GM21515 (cell line): ENCODE data around the gene MBD5.
"Not testable (repeated sequence)": the region's sequence is repeated elsewhere in the genome, so short reads cannot be mapped to it uniquely, and the experiment has no call there.

Experiments
- ATAC-seq: cut with Tn5 transposase; IDR thresholded peaks from one replicate; pipeline ENCODE4 v1.9.1; 2021; ENCODE audit not compliant: unreplicated experiment

The MBD5 gene

DNA sequence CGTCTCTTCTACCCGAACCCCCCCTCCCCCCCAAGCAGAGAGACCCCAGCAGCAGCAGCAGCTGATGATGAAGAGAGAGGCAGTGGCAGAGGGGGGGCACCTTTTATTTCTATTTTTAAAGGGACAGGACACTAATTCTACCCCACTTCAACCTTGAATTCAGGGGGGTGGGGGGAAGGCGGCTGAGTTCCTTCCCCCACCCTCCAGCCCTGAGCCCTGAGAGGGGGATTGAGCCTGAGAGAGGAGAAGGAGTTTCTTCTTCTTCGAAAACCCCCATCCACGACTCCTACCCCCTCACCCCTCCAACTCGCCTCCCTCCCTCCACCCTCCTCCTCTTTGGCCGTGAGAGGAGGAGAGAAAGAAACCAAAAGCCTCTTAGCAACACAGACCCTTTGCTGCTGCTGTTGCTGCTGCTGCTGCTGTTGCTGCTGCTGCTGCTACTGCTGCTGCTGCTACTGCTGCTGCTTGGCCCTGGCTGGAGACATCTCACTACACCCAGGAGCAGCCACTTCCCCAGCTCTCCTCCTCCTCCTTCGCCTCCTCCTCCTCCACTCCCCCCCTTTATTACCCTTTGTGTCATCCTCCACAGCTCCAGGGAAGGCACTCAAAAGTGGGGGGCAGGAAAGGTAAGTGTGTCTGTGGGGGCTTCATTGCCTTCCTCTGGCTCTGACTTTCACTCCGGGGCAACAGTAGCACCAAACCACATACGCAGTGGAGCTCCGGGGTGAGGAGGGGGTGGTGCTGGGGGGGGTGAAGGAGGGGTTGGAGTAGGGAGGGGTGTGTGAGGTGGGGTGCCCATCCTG lies at the start of gene MBD5:
TSS of gene MBD5 (plus strand) at position 33 of the 803 bp plus-strand sequence.
- ATAC-seq: peak; percentile 39

DNA sequence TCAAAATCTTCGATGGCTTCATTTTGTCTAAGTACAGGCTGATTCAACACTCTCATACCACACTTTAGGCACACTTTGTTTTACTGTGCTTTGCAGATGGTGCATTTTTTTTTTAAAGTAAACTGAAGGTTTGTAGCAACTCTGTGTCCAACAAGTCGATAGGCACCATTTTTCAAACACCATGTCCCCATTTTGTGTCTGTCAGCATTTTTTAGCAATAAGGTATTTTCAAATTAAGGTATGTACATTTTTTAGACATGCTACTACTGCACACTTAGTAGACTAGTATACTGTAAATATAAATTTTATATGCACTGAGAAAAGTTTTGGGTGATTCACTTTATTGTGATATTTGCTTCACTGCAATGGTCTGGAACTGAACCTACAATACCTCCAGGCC lies 44.8 kb upstream of the MBD5 start:
- no peak for ATAC-seq

DNA sequence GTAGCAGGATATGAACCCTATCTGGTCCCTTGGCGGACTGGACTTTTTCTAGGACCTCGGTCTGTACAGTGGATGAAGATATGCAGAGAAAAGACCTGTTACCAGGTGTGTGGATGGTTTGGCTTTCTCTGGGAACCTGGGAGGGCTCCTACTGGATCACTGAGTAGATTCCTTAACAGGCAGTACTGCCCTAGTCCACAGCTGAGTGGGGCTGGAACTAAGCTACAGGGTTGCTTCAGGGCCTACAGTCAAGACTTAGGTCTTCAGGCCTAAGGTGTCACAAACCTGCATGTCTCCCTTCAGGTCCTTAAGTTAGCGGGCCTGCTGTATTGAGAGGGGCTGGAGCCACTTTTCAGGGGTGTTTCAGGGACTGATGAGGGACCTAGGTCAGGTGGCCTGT lies 43.2 kb upstream of the MBD5 start:
- no peak for ATAC-seq

DNA sequence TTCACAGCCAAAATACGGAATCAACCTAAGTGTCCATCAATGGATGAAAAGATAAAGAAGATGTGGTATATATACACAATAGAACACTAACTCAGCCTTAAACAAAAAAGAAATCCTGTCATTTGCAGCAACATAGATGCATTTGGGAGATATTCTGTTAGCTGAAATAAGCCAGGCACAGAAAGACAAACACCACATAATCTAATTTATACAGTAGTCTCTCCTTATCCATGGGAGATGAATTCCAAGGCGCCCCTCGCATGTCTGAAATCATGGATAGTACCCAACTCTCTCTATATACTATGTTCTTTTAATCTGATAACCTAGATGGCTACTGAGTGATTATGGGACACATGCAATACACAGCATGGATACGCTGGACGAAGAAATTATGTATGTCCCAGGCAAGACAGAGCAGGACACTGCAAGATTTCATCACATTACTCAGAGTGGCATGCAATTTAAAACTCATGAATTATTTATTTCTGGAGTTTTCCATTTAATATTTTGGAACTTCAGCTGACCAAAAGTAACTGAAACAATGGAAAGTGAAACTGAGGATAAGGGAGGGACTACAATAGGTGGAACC lies 39.9 kb upstream of the MBD5 start:
- ATAC-seq: no peak

DNA sequence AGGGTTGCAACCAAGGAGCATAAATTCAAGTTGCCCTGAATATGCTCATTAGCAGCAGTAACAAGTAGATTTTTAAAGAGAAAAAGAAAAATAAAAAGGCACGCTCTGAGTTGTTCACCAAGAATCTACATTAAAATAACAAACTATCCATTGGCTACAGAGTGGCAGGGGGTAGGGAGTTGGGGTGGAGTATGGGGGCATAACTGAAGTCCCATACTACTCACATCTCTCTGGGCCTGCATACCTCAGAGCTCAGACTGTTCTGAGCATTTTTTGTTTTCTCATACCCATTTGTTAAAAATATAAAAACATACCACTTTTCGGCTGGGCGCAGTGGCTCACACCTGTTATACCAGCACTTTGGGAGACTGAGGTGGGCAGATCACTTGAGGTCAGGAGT lies 31.8 kb upstream of the MBD5 start:
- ATAC-seq: no peak

DNA sequence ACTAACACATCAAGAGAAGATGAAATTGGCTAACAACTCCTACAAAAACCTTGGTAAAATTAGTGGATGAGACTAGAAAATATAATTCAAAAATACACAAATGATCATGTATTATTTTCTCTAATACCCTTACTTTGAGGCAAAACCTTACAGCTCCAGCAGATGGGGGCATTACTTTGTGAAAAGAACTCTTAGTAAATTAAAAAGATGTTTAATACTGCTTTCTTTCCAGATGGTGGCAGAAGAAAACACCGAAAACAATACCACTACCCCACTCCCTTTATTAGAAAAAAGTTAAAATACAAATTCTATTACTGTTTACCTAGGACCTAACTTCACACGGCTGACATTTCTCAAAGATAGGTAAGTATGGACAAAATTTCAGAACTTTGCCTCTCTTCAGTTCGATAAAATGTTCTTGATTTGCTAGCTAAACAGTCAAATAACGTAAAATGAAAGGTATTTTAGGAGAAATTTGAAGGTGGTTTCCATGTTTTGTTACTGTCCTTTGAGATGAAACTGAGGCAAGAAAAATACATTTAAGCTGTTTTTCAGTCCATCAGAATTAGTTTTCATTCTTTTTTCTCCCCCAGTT lies 31.0 kb upstream of the MBD5 start:
- ATAC-seq: peak; percentile 75

DNA sequence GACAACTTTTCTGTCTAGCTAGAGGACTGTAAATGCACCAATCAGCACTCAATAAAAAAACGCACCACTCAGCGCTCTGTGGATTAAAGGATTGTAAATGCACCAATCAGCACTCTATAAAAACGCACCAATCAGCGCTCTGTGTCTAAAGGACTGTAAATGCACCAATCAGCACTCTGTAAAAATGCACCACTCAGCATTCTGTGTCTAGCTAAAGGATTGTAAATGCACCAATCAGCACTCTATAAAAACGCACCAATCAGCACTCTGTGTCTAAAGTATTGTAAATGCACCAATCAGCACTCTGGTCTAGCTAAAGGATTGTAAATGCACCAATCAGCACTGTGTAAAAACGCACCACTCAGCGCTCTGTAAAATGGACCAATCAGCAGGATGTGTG lies 25.9 kb upstream of the MBD5 start:
- ATAC-seq: not testable (repeated sequence)

DNA sequence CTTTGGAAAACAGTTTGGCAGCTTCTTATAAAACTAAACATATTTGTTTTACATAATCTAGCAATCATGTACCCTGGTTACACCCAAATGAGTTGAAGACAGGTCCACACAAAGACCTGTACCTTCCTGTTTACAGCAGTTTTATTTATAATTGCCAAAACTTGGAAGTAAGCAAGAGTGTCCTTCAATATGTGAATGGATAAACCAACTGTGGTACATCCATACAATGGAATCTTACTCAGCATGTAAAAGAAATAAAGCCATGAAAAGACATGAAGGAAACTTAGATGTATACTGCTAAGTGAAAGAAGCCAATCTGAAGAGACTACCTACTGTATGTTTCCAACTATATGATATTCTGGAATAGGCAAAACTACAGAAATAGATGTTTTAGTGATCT lies 24.1 kb upstream of the MBD5 start:
- ATAC-seq: no peak

DNA sequence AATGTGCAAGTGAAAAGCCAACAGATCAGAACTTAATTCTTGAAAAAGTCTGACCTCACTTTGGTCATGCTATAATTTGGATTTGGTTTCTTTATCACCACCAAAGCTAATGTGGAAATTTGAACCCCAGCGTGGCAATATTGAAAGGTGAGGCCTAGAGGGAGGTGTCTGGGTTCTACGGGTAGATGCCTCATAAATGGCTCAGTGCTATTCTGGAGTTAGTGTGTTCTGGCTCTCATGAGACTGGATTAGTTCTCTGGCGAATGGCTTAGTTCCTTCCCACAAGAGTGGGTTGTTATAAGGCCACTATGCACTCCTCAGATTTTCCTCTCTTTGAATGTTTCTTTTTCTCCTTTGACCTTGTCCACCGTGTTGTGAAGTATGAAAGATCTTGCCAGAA lies 22.7 kb upstream of the MBD5 start:
- no peak for ATAC-seq

DNA sequence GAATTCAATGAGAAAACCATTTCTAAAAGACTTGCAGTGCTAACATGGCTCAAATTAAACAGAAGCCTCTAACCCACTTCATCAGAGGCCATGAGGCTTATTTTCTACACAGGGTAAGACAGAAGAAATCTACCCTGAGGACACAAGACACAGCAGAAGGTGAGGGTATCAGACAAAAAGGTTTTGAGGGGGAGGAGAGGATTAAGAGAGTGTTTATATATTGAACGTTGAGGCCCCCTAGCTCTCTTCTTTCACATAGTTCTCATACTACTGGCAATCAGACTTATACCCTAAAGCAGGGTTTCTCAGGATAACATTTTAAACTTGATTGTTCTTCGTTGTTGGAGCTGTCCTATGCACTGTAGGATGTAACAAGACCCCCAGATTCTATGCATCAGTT lies 21.8 kb upstream of the MBD5 start:
- no peak for ATAC-seq

DNA sequence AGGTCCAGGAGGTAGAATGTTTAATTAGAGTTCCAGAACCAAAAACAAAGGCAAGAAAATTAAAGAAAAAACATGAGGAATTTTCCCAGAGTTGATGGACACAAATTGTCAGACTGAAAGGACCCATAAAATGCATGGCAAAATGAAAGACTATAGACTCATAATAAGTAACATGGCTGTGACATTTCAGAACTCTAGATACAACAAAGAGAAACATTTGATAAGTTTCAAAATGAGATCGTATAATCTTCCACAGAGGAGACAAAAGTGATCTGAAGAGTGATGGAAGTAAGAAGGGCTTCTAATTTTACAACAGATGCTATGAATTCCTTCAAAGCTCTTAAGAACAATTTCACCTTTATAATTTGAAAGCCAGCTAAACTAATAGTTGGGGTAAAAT lies 20.8 kb upstream of the MBD5 start:
- no peak for ATAC-seq

DNA sequence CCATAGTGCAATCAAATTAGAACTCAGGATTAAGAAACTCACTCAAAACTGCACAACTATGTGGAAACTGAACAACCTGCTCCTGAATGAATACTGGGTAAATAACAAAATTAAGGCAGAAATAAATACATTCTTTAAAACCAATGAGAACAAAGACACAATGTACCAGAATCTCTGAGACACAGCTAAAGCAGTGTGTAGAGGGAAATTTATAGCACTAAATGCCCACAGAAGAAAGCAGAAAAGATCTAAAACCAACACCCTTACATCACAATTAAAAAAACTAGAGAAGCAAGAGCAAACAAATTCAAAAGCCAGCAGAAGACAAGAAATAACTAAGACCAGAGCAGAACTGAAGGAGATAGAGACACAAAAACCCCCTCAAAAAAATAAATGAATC lies 18.5 kb upstream of the MBD5 start:
- ATAC-seq: not testable (repeated sequence)

DNA sequence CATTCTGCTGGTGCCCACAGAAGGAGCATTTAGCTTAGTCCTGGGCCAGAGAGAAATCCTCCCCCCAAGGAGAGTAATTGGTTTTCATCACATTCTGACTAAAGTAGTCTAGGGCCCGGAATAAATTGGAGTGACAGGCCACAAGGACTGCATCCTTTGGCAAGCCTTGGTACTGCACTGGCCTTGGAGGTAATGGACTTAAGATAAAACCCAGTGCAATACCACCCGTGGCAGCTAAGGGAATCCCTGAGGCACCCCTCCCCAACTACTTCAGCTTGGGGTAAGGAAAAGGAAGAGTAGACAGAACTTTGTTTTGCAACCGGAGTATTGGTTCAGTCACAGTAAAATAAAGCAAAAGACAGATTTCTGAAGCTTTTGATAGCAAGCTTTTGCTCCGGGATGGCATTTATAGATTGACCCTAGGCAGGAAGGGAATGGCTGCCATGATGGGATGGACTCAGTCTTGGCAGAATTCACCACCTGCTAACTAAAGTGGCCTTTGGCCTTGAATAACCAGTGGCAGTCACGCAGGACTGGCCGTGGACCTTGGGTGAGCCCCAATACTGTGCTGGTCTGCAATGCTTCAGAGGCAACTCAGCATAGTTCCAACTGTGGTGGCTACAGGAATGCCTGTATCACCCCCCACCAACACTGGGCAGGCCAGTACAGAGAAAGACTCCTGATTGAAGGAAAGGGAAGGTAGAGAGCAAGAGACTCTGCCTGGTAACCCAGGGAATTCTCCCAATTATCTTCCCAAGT lies 14.5 kb upstream of the MBD5 start:
- ATAC-seq: no peak

DNA sequence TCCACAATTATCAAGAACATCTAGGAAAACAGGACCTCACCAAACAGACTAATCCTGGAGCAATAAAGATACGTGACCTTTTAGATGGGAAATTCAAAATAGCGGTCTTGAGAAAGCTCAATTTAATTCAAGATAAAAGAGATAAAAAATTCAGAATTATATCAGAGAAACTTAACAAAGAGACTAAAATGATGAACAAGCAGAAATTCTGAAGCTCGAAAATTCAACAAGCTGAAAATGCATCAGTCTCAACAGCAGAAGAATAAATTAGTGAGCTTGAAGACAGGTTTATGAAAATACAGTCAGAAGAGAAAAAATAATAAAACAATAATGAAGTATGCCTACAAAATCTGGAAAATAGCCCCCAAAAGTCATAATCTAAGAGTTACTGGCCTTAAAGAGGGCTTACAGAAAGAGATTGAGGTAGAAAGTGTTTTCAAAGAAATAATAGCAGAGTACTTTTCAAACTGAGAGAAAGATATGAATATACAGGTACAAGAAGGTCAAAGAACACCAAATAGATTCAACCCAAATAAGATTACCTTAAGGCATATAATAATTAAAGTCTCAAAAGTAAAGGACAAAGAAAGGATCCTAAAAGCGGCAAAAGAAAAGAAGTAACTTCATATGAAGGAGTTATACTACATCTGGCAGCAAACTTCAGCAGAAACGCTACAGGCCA lies 13.5 kb upstream of the MBD5 start:
- no peak for ATAC-seq

DNA sequence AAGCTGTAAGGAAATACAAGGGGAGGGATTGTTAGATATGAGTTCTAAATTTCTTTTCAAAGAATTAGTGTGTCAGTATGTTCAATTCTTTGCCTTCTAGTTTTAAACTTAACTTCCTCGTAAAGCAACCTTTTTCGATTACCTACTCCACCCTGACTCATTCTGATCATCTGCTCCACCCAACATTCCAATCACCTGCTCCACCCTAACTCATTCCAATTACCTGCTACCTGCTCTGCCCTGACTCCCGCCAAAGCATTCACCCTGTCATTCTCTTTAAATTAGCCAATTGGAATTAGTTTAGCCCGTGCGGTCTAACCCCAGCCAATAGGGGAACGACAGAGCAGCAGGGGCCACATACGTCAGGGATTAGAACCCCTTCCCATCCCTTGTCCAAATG lies 12.5 kb upstream of the MBD5 start:
- ATAC-seq: not testable (repeated sequence)

DNA sequence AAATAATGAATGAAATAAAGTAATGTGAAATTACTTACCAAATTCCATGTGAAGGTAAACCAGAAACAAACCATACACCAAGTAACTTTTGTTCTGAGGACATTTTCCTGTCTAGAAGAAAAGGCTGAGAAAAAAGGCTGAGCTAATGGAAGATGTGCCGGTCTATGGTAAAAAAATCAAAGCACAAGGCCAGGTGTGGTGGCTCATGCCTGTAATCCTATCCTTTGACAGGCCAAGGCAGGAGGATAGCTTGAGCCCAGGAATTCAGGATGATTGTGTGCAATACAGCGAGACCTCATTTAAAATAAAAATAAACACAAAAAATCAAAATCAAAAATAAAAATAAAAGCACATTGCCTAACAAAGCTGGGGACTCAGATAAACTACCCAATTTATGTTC lies 7.0 kb upstream of the MBD5 start:
- ATAC-seq: no peak

DNA sequence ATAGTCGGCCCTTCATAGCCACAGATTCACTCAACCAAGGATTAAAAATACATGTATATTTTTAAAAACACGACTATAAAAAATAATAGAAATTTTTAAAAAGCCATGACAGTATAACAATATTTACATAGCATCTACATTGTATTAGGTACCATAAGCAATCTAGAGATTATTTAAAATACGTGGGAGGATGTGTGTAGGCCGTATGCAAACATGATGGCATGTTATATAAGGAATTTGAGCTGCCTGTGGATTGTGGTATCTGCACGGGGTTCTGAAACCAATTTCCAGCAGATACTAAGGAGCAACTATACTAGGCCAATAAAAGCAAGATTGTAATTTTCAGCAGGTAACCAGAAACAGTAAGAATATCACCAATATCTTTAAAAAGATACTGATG lies 6.3 kb upstream of the MBD5 start:
- ATAC-seq: no peak

DNA sequence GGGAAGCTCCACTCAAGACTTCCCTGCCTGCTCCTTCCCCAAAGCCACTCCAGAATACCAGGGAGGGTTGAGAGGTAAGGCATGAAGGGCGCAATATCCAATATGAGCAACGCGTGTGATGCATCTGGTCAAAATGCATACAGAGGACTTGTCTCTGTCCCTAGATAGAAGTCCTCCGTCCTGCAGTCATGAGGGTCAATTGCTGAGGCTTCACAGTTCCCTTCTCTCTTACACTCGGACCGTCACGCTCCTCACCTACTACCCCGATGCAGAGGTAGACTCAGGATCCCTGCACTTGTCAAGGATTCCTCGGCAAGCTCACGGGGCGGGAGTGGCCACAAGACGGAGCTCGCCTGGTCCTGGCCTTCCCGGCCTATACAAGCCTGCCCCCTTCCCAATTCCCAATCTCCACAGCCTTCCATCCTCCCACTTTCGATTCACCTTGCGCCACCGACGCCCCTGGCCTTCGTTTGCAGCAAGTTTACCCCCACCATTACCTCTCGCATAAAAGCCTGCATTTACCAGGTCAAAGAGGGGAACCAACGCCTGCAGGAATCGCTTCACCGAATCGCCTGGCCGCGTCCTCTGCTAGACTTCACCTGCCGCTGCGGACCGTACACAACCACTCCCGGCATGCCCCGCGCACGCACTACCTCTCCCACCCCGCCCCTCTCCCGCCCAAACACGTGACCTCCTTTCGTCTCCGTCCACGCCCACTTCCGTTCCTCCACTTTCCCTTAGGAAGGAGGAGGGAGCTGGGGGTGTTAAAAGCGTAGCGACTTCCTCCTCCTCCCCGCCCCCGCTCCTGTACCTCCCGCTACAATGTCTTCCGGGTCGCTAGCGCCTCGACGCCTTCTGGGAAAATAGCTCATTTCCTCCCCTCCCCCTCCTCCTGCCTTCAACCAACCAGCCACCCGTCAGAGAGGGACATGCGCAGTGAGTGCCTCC lies 506 bp upstream of the MBD5 start, which contains the start of gene ORC4:
TSS of gene ORC4 (minus strand) at position 627 of the 948 bp plus-strand sequence. CDS start 44,779 bp downstream, outside the sequence.
- ATAC-seq: peak; percentile 79

DNA sequence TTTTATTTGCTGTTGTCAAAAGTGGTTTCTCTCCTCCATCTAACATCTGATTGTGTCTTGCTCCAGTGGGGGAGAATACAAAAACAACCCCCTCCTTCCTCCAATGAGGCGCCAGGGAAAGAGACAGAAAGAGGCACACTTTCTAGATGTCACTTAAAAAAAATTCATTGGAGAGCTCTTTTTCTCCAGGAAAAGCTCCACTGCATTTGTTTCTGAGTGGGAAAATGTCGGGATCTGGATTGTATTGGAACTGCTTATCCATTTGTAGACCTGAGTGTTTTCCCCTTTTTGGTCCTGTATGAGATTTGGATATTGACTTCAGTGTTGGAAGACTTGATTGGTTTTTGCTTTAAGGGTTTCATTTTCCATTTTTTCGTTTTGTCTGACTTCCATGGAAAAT lies 995 bp downstream of the MBD5 start:
- no peak for ATAC-seq

DNA sequence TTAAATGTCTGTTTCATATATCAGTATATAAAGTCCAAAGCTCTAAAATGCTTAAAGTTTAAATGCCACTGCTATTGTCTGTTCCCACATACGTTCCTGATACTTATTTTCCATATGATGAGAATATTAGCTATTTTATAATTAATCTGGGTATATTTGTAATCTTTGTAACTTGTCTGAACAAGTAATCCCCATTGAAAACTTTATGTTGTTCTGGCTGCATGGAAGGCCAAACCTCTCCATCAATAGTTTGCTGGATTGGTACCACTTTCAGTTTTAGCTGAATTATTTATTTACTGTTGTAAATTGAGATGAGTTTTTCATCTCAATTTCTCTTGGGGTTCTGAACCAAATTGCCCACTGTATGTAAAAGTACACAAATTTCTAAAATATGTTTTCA lies 1.5 kb downstream of the MBD5 start:
- ATAC-seq: no peak
